ENCODE results near the gene TTLL11.

Gene TTLL11

DNA sequence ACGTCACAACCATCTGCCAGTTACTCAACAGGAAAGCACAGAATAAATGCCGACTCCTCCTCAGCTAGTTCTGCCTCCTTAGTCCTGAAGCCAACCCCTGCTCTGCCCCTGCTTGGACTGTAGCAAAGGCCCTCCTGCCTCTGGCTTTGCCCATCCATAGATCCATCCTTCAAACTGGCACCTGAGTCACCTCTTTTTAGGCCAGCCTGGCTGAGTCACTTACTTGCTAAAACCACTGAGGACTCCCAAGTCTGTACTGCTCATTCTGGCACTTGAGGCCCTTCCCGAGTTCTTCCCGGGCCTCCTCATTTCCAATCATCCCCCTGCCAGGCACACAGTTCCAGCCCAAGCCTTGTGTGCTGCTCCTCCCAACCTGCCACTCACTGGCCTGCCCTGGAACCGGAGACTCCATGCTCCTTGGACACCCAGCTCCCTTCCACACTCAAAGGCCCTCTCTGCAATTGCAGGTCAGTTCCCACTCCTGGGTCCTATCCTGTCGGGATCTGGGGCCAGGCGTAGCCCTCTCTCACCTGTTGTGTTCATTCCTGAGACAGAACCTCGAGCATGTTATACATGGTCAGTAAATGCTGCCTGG, 221.6 kb downstream of the TTLL11 start:
- no peak for DNase-seq

- DNase-seq, result no peak
Observed at GRCh38 chr9:121870271-121870670, 222.8 kb downstream of the TTLL11 start.

DNA sequence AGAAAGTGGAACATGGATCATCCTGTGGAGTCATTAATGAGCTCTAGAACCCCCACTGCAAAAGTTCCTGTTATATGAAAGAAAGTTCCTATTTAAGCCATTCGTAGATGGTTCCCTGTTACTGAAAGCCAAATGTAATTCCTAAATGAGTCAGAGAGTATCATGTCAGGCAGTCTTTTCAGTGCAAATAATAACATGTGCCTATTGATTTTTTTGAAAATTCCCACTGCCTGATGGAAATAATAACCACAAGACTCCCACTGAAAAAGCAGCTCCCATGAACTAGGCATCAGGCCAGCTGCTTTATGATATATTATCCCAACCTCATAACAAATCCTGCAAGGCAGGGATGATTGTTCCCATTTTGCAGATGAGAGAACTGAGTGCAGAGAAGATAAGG, 224.5 kb downstream of the TTLL11 start:
- no peak for DNase-seq

- no peak for DNase-seq
Observed at GRCh38 chr9:121866927-121867326, 226.2 kb downstream of the TTLL11 start.

DNA sequence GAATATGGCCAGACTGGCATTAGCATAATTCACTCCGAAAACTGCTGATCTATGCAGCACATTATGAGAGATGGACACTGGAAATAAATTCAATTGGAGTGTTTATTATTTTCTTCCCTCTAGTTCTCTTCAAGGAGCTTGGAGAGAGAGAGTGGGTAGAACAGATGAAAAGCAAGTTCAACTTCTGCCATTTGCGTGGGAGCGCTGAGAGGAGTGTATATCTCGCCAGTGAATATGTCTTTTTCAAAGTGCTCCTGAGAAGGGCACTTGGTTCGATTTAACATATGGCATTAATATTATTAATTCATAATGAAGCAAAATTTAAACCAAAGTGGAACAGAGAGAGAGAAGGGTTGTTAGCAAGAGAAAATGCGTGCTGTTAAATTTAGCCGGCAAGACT, 227.2 kb downstream of the TTLL11 start:
- DNase-seq, result no peak

- DNase-seq, result no peak
Observed at GRCh38 chr9:121865060-121865459, 228.0 kb downstream of the TTLL11 start.

GRCh38 chr9:121863955-121864354, 229.2 kb downstream of the TTLL11 start:
- no peak for DNase-seq

DNA sequence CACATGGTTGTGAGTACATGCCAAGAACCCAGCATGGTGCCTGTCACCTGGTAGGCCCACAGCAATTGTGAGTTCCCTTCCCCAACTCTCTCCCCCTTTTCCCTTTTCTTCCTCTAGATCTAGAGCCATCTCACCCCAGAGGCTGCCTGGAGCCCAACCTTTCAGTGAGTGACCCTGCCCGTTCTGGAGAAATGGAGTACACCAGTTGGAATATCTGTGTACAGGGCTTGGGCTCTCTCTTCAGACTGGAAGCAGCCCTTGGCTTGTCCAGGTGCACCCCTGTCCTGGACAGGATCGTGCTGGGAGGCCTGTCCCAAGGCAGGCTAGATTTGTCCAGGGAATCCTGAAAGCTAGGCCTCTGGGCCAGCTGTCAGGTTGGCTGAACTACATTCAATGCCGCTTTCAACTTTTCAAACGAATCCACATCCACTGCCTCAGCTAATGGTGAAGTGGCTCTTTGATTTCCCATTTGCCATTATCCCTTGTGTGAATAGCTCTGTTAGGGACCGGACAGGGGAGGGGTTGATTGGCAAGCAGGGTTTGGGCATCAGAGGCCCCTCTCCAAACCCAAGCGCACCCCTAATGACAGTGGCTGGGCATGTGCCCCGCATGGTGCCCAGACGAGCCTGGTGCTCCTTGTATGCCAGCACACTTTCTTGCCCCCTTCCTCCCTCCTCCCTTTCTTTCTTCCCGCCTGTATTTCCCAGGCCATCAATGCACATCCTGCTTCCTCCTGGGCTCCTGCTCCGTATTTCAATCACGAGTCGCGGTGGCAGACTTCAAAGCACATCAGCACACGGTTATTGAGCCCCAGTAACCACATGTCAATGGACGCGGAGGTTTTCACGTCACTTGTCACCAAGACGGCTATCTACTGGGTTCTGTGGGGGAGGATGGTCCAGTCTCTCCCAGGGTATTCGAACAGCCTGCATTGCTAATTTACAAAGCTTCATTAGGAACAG, 230.5 kb downstream of the TTLL11 start:
- no peak for DNase-seq

- DNase-seq, result no peak
Observed at GRCh38 chr9:121861501-121862180, 231.5 kb downstream of the TTLL11 start.

DNA sequence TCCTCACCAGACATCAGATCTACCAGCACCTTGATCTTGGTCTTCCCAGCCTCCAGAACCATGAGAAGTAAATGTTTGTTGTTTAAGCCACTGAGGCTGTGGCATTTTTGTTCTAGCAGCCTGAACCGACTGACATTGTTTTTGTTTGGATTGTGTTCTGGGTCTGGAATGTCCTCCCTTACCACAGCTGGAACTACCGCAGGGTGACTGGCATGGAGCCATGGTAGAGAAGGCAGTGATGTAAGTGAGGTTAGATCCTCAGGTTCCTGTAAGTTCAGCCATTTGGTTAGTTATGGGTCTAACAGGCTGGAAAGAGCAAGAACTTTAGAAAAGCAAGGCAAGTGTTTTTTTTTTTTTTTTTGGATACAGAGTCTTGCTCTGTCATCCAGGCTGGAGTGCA, 232.4 kb downstream of the TTLL11 start:
- DNase-seq, result no peak

- no peak for DNase-seq
Observed at GRCh38 chr9:121860213-121860612, 232.9 kb downstream of the TTLL11 start.

DNA sequence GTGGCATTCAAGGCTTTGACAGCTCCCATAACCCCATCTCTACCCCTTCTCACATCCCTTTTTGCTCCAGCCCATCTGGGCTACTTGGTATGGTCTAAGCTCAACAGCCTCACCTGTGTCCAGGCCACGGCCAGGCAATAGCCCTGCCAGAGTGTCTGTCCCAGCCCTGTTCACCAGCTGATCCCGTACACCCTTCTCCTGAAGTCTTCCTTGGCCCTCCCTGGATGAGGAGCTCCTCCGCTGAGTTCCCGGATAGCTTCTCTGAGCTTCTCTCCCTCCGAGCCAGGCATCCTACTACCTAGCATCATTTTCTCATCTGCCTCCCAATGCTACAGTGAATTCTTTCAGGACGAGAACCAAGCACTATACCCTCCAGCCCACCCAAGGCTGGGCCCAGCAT, 233.5 kb downstream of the TTLL11 start:
- DNase-seq, result no peak

DNA sequence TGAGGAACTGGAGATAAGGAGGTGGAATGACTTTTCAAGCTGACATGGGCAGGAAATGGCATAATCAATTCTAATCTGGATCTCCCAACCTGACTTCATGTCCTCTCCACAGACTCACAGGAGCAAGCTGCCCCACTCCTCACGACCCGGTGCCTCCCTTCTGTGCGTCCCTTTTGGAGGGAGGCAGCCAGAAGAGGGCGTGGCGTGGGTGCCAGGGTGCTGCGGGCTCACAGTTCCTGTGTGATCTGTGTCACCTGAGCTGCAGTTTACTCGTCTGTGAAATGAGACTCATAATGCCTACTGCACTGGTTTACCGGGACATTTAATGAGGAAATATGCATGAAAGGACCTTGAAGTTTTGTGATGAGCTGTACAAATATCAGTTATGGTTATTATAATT, 234.3 kb downstream of the TTLL11 start:
- no peak for DNase-seq

GRCh38 chr9:121857928-121858327, 235.2 kb downstream of the TTLL11 start:
- DNase-seq, result no peak

DNA sequence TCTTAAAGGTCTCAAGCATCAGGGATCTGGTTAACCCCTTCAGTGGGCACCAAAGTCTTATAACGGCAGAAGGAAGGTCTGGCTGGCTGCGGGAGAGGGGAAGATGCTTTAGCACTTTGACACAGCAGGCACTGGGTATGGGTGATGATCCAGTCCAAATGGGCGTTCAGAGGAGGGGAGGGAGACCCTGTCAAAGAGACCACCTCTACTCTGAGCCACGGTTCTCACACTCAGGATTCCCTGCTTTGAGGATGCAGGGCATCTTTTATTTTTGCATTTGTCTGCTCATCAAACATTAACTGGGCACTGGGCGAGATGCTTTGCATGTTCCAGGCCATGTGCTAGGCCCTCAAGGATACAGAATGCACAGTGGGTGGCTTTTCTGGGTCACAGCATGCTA, 237.6 kb downstream of the TTLL11 start:
- DNase-seq, result no peak

DNA sequence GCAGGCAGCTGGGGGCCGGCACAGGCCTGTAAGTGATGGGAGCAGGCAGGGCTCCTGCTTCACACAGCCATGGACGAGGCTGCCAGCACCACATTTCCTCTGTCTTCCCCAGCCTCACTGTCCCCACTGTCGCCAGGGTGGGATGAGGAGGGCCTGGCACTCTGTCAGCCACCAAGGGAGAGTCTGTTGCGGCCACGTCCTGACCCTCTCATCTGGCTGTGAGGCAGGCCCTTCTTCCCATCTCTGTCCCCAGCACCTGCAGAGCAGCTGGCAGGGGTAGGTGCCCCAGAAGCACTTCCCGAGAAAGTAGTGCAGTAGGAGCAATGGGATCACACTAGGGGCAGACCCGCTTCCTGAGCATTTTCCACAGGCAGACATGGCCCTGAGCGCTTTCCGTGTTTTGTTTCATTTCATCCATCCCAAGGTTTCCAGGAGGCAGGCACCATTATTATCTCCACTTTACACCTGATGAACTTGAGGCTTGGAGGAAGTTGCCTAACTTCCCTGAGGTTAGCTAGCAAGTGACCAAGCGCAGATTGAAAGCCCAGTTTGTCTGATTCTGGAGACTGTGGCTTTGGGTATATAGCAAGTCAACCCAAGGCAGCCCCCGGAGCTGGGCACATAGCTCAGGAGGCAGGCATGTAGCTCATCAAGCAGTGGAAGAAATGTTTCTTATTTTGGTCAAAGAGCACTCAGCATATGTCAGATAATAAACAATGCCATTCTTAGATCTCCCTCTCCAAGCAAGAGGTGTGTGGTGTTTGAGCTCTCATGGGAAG, 239.3 kb downstream of the TTLL11 start:
- no peak for DNase-seq

- no peak for DNase-seq
Observed at GRCh38 chr9:121852651-121853616, 240.2 kb downstream of the TTLL11 start.

GRCh38 chr9:121852241-121852640, 240.9 kb downstream of the TTLL11 start:
- no peak for DNase-seq

- no peak for DNase-seq
Observed at GRCh38 chr9:121851641-121852091, 241.4 kb downstream of the TTLL11 start.

- DNase-seq, result no peak
Observed at GRCh38 chr9:121850366-121850765, 242.7 kb downstream of the TTLL11 start.

- no peak for DNase-seq
Observed at GRCh38 chr9:121849554-121849953, 243.6 kb downstream of the TTLL11 start.

- DNase-seq, result no peak
Observed at GRCh38 chr9:121844562-121844961, 248.5 kb downstream of the TTLL11 start.

Measured in CD4-positive, alpha-beta T cell treated with Interferon alpha-2 for 1 hour (primary cell).